Activated CD8-positive, alpha-beta memory T cell treated with anti-CD3 and anti-CD28 coated beads for 36 hours (primary cell): ENCODE measurements around the gene PGBD5. TPM values are rescaled to one million over a fixed set of nuclear protein-coding genes. Genes with fewer than 3 reads are reported as not detected.

ENCODE experiments used
- CTCF ChIA-PET: fragments of 350-600 bp; sonication (Branson Sonifier 250); formaldehyde crosslinking; loops from one replicate; lab custom pipeline; 2021; ENCODE audit warnings: antibody characterized with exemption; lab: Charles Lee
- POLR2A ChIA-PET: fragments of 350-600 bp; sonication (Branson Sonifier 250); formaldehyde crosslinking; loops from one replicate; lab custom pipeline; 2021; ENCODE audit warnings: antibody characterized with exemption; lab: Charles Lee
- total RNA-seq, 2 experiments: library from RNA; stranded (reverse); gene quantifications; one replicate each; pipeline ENCODE4 v1.2.3, GENCODE V29; 2021

The PGBD5 gene
- total RNA-seq, 2 experiments from 2014 or later: 0.04 TPM; not detected in 1

GRCh38 chr1:230335861-230336522 is 90.1 kb downstream of the PGBD5 start:
- ChIA-PET POLR2A (no interaction called here), CTCF (no interaction called here)

GRCh38 chr1:230334447-230334837 is 91.7 kb downstream of the PGBD5 start:
- ChIA-PET CTCF (no interaction called here), POLR2A (no interaction called here)

- CTCF ChIA-PET: no interaction called here
- POLR2A ChIA-PET: interaction anchor here (0.7 kb wide), 1 partner anchor 348 kb away, joined by 3 read pairs; no protein-coding TSS in a partner anchor
Measured at GRCh38 chr1:230333590-230334446, 92.3 kb downstream of the PGBD5 start.

GRCh38 chr1:230332575-230333066 is 93.5 kb downstream of the PGBD5 start:
- CTCF ChIA-PET: interaction anchor here (0.7 kb wide), 1 partner anchor 1086 kb away, joined by 3 read pairs; no protein-coding TSS in a partner anchor
- POLR2A ChIA-PET: no interaction called here

- ChIA-PET CTCF (interaction anchor here (0.7 kb wide), 1 partner anchor 1085 kb away, joined by 3 read pairs; no protein-coding TSS in a partner anchor), POLR2A (no interaction called here)
Measured at GRCh38 chr1:230332061-230332460, 94.1 kb downstream of the PGBD5 start.

GRCh38 chr1:230330157-230330556 is 96.0 kb downstream of the PGBD5 start:
- POLR2A ChIA-PET: no interaction called here
- CTCF ChIA-PET: no interaction called here

GRCh38 chr1:230328342-230329015 is 97.7 kb downstream of the PGBD5 start:
- ChIA-PET CTCF (interaction anchor here (0.8 kb wide), 1 partner anchor 58 kb away, joined by 3 read pairs; no protein-coding TSS in a partner anchor), POLR2A (no interaction called here)

- CTCF ChIA-PET: no interaction called here
- POLR2A ChIA-PET: no interaction called here
Measured at GRCh38 chr1:230327892-230328284, 98.2 kb downstream of the PGBD5 start.

GRCh38 chr1:230326971-230327891 is 98.9 kb downstream of the PGBD5 start:
- CTCF ChIA-PET: no interaction called here
- POLR2A ChIA-PET: no interaction called here

- ChIA-PET POLR2A (no interaction called here), CTCF (no interaction called here)
Measured at GRCh38 chr1:230323686-230324085, 102.4 kb downstream of the PGBD5 start.

GRCh38 chr1:230322967-230323547 is 103.1 kb downstream of the PGBD5 start:
- POLR2A ChIA-PET: no interaction called here
- CTCF ChIA-PET: no interaction called here

- ChIA-PET CTCF (no interaction called here), POLR2A (no interaction called here)
Measured at GRCh38 chr1:230322421-230322756, 103.7 kb downstream of the PGBD5 start.

- ChIA-PET POLR2A (no interaction called here), CTCF (no interaction called here)
Measured at GRCh38 chr1:230321741-230322420, 104.3 kb downstream of the PGBD5 start.

- CTCF ChIA-PET: no interaction called here
- POLR2A ChIA-PET: no interaction called here
Measured at GRCh38 chr1:230321341-230321740, 104.8 kb downstream of the PGBD5 start.

- POLR2A ChIA-PET: no interaction called here
- CTCF ChIA-PET: interaction anchor here (1.2 kb wide), 1 partner anchor 21 kb away, joined by 5 read pairs; no protein-coding TSS in a partner anchor
Measured at GRCh38 chr1:230320804-230321203, 105.3 kb downstream of the PGBD5 start.

- CTCF ChIA-PET: no interaction called here
- POLR2A ChIA-PET: no interaction called here
Measured at GRCh38 chr1:230319014-230319747, 107.0 kb downstream of the PGBD5 start.
